Endodermal cell (in vitro differentiated cells): ENCODE data around the gene MSANTD2. TPM values are rescaled to one million over a fixed set of nuclear protein-coding genes. Genes with fewer than 3 reads are reported as not detected.

ENCODE experiments used
- DNase-seq: peaks from one replicate; pipeline ENCODE4 v3.0.0-alpha.2; 2017
- H3K27ac ChIP-seq: 2 replicates; pipeline ENCODE4 v1.5.1; 2013; ENCODE audit warnings: mild to moderate bottlenecking, low read depth, low read length, moderate library complexity
- H3K27me3 ChIP-seq: 2 replicates; pipeline ENCODE4 v1.6.1; 2013; ENCODE audit warnings: mild to moderate bottlenecking, low read length, moderate library complexity; ENCODE audit not compliant: insufficient read depth, control insufficient read depth, poor library complexity, severe bottlenecking
- H3K36me3 ChIP-seq: 2 replicates; pipeline ENCODE4 v1.7.0; 2013; ENCODE audit warnings: mild to moderate bottlenecking, low read length, moderate library complexity; ENCODE audit not compliant: control insufficient read depth, insufficient read depth
- H3K4me1 ChIP-seq: one replicate; pipeline ENCODE4 v1.7.0; 2013; ENCODE audit warnings: low read length; ENCODE audit not compliant: control insufficient read depth, insufficient read depth
- H3K4me3 ChIP-seq: 2 replicates; pipeline ENCODE4 v1.5.1; 2013; ENCODE audit warnings: mild to moderate bottlenecking, low read length, moderate library complexity
- H3K9ac ChIP-seq: 2 replicates; pipeline ENCODE4 v1.6.1; 2013; ENCODE audit warnings: mild to moderate bottlenecking, low read length, moderate library complexity; ENCODE audit not compliant: poor library complexity, severe bottlenecking; ENCODE audit errors: extremely low read depth
- H3K9me3 ChIP-seq: 2 replicates; pipeline ENCODE4 v1.6.1; 2013; ENCODE audit warnings: mild to moderate bottlenecking, low read length, moderate library complexity; ENCODE audit not compliant: control insufficient read depth
- H3K27ac Mint-ChIP-seq: 2 replicates; pipeline ENCODE4 v1.8.0; 2020; ENCODE audit warnings: mixed read lengths
- H3K27me3 Mint-ChIP-seq: 2 replicates; pipeline ENCODE4 v1.8.0; 2021; ENCODE audit warnings: mild to moderate bottlenecking, mixed read lengths; ENCODE audit not compliant: insufficient read depth
- H3K36me3 Mint-ChIP-seq: 2 replicates; pipeline ENCODE4 v1.8.0; 2020; ENCODE audit warnings: low read depth, mixed read lengths
- H3K4me1 Mint-ChIP-seq: 2 replicates; pipeline ENCODE4 v1.8.0; 2020; ENCODE audit warnings: mixed read lengths
- H3K4me3 Mint-ChIP-seq: 2 replicates; pipeline ENCODE4 v1.8.0; 2020; ENCODE audit warnings: mild to moderate bottlenecking, moderate library complexity, mixed read lengths
- H3K9me3 Mint-ChIP-seq: 2 replicates; pipeline ENCODE4 v1.8.0; 2020; ENCODE audit warnings: mild to moderate bottlenecking, mixed read lengths
- CTCF ChIP-seq: fragments of 200-600 bp; sonication (generic); conservative IDR thresholded peaks from 2 replicates; pipeline ENCODE4 v1.5.0; 2021; ENCODE audit warnings: antibody characterized with exemption, mild to moderate bottlenecking
- WGBS, 2 experiments: methylation state at CpG; one replicate each; pipeline versions ENCODE4 v1.1.5 to v1.1.7; 2013; ENCODE audit warnings: missing lambda C conversion rate in 2 of 2, mixed read lengths in 1 of 2; ENCODE audit not compliant: insufficient coverage in 1 of 2, insufficient read length in 1 of 2; 5-methylcytosine and 5-hydroxymethylcytosine counted together
- total RNA-seq, 2 donors: library from RNA; stranded (reverse); fragmentation: NEBNext Ultra II Directional in 1 of 2; extraction: Animal tissue kit (Norgen Biotek cat#: 25700) in 1 of 2; gene quantifications; 2 replicates in 1 of 2; 3 replicates in 1 of 2; pipeline ENCODE4 v1.2.1, GENCODE V29; 2021

The MSANTD2 gene
- total RNA-seq, 2 donors from 2014 or later = 18.3 to 21.3 TPM

- TF ChIP-seq CTCF = no peak
- H3K27ac Mint-ChIP-seq = no peak overlapping the region
- H3K4me3 Mint-ChIP-seq = no peak overlapping the region
- WGBS, 2 experiments = 93 to 100% methylated on average over 2 to 3 of the region's 3 CpGs
- Histone ChIP-seq H3K4me3 (no peak overlapping the region), H3K9me3 (no peaks in the 10 kb centered on the region), H3K4me1 (no peaks in the 10 kb centered on the region), H3K36me3 (no peaks in the 10 kb centered on the region), H3K27me3 (no peaks in the 10 kb centered on the region), H3K9ac (no peak overlapping the region), H3K27ac (no peak overlapping the region)
- H3K36me3 Mint-ChIP-seq = no peaks in the 10 kb centered on the region
- no peak for DNase-seq
- H3K27me3 Mint-ChIP-seq = no peaks in the 10 kb centered on the region
- peaks cover 9% of the 10 kb centered on the region for H3K4me1 Mint-ChIP-seq
- H3K9me3 Mint-ChIP-seq = no peaks in the 10 kb centered on the region
These were observed 4.7 kb upstream of the MSANTD2 start for GRCh38 chr11:124804884-124805283.

GRCh38 chr11:124801636-124802312, 1.6 kb upstream of the MSANTD2 start:
- no peaks in the 10 kb centered on the region for H3K9me3 ChIP-seq
- TF ChIP-seq CTCF = no peak
- H3K9ac ChIP-seq = no peak overlapping the region
- Mint-ChIP-seq H3K4me1 (peaks cover 21% of the 10 kb centered on the region), H3K27ac (no peak overlapping the region), H3K27me3 (no peaks in the 10 kb centered on the region), H3K36me3 (no peaks in the 10 kb centered on the region), H3K9me3 (no peaks in the 10 kb centered on the region), H3K4me3 (peak overlapping the region; percentile 74)
- 83 to 98% methylated on average over 5 to 8 of the region's 8 CpGs for WGBS, 2 experiments
- no peak overlapping the region for H3K4me3 ChIP-seq
- H3K4me1 ChIP-seq = peaks cover 4% of the 10 kb centered on the region
- no peak for DNase-seq
- no peaks in the 10 kb centered on the region for H3K36me3 ChIP-seq
- no peak overlapping the region for H3K27ac ChIP-seq
- no peaks in the 10 kb centered on the region for H3K27me3 ChIP-seq

- H3K9ac ChIP-seq = peak overlapping the region; percentile 78
- no peak for DNase-seq
- H3K27ac ChIP-seq = no peak overlapping the region
- Mint-ChIP-seq H3K27ac (peak overlapping the region; percentile 91), H3K9me3 (no peaks in the 10 kb centered on the region), H3K4me3 (peak overlapping the region; percentile 74), H3K27me3 (no peaks in the 10 kb centered on the region), H3K4me1 (peaks cover 21% of the 10 kb centered on the region), H3K36me3 (no peaks in the 10 kb centered on the region)
- peak overlapping the region; percentile 91 for H3K4me3 ChIP-seq
- no peaks in the 10 kb centered on the region for H3K36me3 ChIP-seq
- no peaks in the 10 kb centered on the region for H3K27me3 ChIP-seq
- H3K4me1 ChIP-seq = peaks cover 4% of the 10 kb centered on the region
- no peak for TF ChIP-seq CTCF
- 56 to 72% methylated on average over 5 to 8 of the region's 8 CpGs for WGBS, 2 experiments
- no peaks in the 10 kb centered on the region for H3K9me3 ChIP-seq
These were observed 808 bp upstream of the MSANTD2 start for GRCh38 chr11:124801014-124801413.
